Coronary artery (tissue), 2 donors: ENCODE results near the gene MTREX.

Experiments used
- DNase-seq: peaks from one replicate; pipeline ENCODE4 v3.0.0-alpha.2; 2017; ENCODE audit warnings: low spot score
- H3K27ac ChIP-seq, 2 donors: fragments of 200-600 bp; sonication (generic); one replicate each; pipeline ENCODE4 v1.5.1; 2016 to 2019
- H3K4me3 ChIP-seq: fragments of 200-600 bp; sonication (generic); 2 replicates; pipeline ENCODE4 v1.5.1; 2016; ENCODE audit warnings: mild to moderate bottlenecking, moderate library complexity
- TF ChIP-seq, protein P1 (sequence below): fragments of 200-600 bp; sonication (generic); IDR thresholded peaks from one replicate; pipeline ENCODE4 v1.5.1; 2019; ENCODE audit warnings: antibody characterized with exemption

Gene MTREX

GRCh38 chr5:55418994-55419968, 111.5 kb downstream of the MTREX start:
- TF ChIP-seq, protein P1, sequence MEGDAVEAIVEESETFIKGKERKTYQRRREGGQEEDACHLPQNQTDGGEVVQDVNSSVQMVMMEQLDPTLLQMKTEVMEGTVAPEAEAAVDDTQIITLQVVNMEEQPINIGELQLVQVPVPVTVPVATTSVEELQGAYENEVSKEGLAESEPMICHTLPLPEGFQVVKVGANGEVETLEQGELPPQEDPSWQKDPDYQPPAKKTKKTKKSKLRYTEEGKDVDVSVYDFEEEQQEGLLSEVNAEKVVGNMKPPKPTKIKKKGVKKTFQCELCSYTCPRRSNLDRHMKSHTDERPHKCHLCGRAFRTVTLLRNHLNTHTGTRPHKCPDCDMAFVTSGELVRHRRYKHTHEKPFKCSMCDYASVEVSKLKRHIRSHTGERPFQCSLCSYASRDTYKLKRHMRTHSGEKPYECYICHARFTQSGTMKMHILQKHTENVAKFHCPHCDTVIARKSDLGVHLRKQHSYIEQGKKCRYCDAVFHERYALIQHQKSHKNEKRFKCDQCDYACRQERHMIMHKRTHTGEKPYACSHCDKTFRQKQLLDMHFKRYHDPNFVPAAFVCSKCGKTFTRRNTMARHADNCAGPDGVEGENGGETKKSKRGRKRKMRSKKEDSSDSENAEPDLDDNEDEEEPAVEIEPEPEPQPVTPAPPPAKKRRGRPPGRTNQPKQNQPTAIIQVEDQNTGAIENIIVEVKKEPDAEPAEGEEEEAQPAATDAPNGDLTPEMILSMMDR: no peak
- H3K27ac ChIP-seq: peak overlapping the region in 1 of 2 donors; percentile 6
- no peak overlapping the region for H3K4me3 ChIP-seq
- no peak for DNase-seq

DNA sequence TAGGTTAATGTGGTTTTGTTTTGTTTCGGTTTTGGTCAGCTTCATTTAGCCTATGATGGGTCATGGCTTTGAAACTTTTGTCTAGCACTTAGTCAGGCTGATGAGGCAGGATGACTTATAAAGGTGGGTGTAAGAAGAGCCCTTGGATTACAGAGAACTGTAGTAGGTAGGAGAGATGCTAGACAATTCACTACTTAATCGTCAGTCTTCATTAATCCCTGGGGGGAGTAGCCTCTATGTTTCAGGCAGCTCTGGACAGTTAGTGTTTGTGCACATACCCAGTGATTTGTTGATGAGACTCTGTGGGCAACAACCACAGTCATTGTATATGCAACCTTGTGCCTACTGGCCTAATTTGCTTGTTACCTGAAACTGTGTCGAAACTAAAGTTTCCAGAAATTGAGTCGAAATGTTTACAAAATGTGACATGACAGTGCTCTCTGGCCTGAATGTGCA, 113.3 kb downstream of the MTREX start:
- no peak for DNase-seq
- Histone ChIP-seq H3K4me3 (no peak overlapping the region), H3K27ac (no peak overlapping the region)
- TF ChIP-seq, protein P1: no peak

GRCh38 chr5:55426455-55426854, 118.7 kb downstream of the MTREX start:
- Histone ChIP-seq H3K4me3 (no peak overlapping the region), H3K27ac (peak overlapping the region; percentile 28 to 61)
- no peak for DNase-seq
- TF ChIP-seq, protein P1: no peak

DNA sequence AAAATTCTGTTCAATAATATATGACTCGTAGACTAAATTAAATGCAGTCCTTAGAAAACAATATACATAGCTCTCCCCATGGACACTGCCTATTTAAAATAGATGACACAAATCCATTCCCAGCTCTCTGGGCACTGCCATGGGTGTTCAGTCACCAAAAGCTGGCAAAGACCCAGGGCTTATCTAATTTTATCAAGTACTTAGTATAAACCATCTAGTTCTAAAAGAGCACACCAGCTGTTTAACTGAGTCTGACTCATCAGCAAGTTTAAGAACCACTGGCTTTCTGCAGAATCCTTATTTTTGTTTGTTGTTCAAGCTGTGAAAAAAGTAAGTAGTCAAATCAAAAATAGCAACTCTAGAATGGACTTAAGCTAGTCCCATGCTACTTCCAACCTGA, 119.4 kb downstream of the MTREX start:
- TF ChIP-seq, protein P1: no peak
- H3K4me3 ChIP-seq: no peak overlapping the region
- H3K27ac ChIP-seq: peak overlapping the region; percentile 28 to 61
- DNase-seq: no peak

- no peak for DNase-seq
- no peak overlapping the region for H3K4me3 ChIP-seq
- peak overlapping the region in 1 of 2 donors; percentile 64 for H3K27ac ChIP-seq
- TF ChIP-seq, protein P1: no peak
Observed at GRCh38 chr5:55429221-55429612, 121.4 kb downstream of the MTREX start.

GRCh38 chr5:55429613-55430253, 121.9 kb downstream of the MTREX start:
- TF ChIP-seq, protein P1: no peak
- Histone ChIP-seq H3K4me3 (no peak overlapping the region), H3K27ac (peak overlapping the region in 1 of 2 donors; percentile 64)
- no peak for DNase-seq
